A673 (cell line): Measurements from ENCODE around the gene SRRM4.

Experiments
- EZH2 ChIP-seq: fragments of 200-600 bp; sonication (generic); IDR thresholded peaks from 2 replicates; pipeline ENCODE4 v1.6.1; 2017; ENCODE audit warnings: borderline replicate concordance, low read depth, mild to moderate bottlenecking, mixed read lengths, antibody characterized with exemption, low read length; ENCODE audit not compliant: poor library complexity, severe bottlenecking
- TF ChIP-seq, protein P1 (sequence below): fragments of 300-800, 200-600 bp; sonication (generic); conservative IDR thresholded peaks from 2 replicates; pipeline ENCODE4 v1.5.1; 2017; ENCODE audit warnings: low read depth, mild to moderate bottlenecking, antibody characterized with exemption, low read length, moderate library complexity, mixed read lengths

- TF ChIP-seq, protein P1, sequence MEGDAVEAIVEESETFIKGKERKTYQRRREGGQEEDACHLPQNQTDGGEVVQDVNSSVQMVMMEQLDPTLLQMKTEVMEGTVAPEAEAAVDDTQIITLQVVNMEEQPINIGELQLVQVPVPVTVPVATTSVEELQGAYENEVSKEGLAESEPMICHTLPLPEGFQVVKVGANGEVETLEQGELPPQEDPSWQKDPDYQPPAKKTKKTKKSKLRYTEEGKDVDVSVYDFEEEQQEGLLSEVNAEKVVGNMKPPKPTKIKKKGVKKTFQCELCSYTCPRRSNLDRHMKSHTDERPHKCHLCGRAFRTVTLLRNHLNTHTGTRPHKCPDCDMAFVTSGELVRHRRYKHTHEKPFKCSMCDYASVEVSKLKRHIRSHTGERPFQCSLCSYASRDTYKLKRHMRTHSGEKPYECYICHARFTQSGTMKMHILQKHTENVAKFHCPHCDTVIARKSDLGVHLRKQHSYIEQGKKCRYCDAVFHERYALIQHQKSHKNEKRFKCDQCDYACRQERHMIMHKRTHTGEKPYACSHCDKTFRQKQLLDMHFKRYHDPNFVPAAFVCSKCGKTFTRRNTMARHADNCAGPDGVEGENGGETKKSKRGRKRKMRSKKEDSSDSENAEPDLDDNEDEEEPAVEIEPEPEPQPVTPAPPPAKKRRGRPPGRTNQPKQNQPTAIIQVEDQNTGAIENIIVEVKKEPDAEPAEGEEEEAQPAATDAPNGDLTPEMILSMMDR: no peak
- no peak for TF ChIP-seq EZH2
Measured at GRCh38 chr12:119159844-119160243, 178.5 kb downstream of the SRRM4 start.
